Muscle layer of duodenum (tissue), 2 donors: ENCODE results near the gene ATP2C2.
A peak's percentile ranks its signal among the peaks of the same experiment; 100 is the strongest.

Source experiments
- H3K27ac ChIP-seq: one replicate; pipeline ENCODE4 v1.7.0; 2013; ENCODE audit warnings: mild to moderate bottlenecking, low read length
- H3K27me3 ChIP-seq: one replicate; pipeline ENCODE4 v1.7.0; 2013; ENCODE audit warnings: low read depth, mild to moderate bottlenecking, control low read depth, low read length
- H3K36me3 ChIP-seq, 2 donors: one replicate each; pipeline ENCODE4 v1.7.0; 2013; ENCODE audit warnings: low read length in 2 of 2, control low read depth in 1 of 2, mild to moderate bottlenecking in 1 of 2; ENCODE audit not compliant: insufficient read depth in 2 of 2, control insufficient read depth in 1 of 2
- H3K4me1 ChIP-seq, 2 donors: one replicate each; pipeline ENCODE4 v1.7.0; 2013; ENCODE audit warnings: low read length in 2 of 2, mild to moderate bottlenecking in 2 of 2, control low read depth in 1 of 2, moderate library complexity in 1 of 2; ENCODE audit not compliant: insufficient read depth in 2 of 2, control insufficient read depth in 1 of 2
- H3K4me3 ChIP-seq, 2 donors: one replicate each; pipeline ENCODE4 v1.7.0; 2013; ENCODE audit warnings: low read length in 2 of 2, low read depth in 1 of 2, mild to moderate bottlenecking in 1 of 2
- H3K9me3 ChIP-seq, 2 donors: one replicate each; pipeline ENCODE4 v1.7.0; 2013; ENCODE audit warnings: low read length in 2 of 2, control low read depth in 1 of 2, mild to moderate bottlenecking in 1 of 2; ENCODE audit not compliant: control insufficient read depth in 1 of 2
- donor health status: healthy.

The ATP2C2 gene

GRCh38 chr16:84497418-84498222, 129.3 kb downstream of the ATP2C2 start:
- Histone ChIP-seq H3K9me3 (no peaks in the 10 kb centered on the region), H3K36me3 (peaks cover 24 to 45% of the 10 kb centered on the region in 2 donors), H3K4me1 (no peaks in the 10 kb centered on the region), H3K27me3 (no peaks in the 10 kb centered on the region), H3K4me3 (no peak overlapping the region), H3K27ac (no peak overlapping the region)

- Histone ChIP-seq H3K27me3 (no peaks in the 10 kb centered on the region), H3K27ac (no peak overlapping the region), H3K4me3 (no peak overlapping the region), H3K9me3 (no peaks in the 10 kb centered on the region), H3K36me3 (peaks cover 18 to 40% of the 10 kb centered on the region in 2 donors), H3K4me1 (peaks cover 0 to 4% of the 10 kb centered on the region in 2 donors)
Observed at GRCh38 chr16:84498223-84498610, 129.9 kb downstream of the ATP2C2 start.

DNA sequence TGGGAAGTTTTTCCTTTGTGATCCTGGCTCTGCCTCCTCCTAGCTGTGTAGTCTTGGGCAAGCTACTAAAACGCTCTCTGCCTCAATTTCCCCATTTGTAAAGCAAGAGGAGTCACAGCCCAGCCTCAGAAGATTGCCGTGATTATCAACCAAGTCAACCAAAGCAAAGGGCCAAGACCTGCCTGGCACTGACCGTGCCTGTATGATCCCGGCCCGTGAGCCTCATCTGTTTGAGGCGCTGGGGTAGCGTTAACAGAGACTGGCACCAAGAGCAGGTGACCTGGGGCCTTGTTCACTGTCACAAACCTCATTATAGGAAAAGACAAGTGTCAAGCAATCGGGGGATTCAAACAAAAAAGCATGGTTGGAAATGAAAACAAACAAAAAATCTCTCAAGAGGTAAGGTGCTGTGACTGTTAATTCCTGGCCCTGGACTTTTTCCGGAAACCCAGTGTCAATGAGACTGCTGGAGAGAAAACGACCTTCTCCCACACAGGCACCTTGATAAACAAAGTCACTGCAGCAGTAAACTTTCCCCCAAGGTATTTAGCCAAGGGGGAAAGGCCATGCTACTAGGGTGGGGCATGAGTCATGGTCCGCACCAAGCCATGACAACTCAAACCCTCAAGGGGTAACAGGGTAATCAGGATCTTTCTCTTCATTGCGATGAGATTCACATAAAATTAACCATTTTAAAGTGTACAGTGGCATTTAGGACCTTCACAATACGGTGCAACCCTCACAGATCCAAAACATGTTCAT, 130.7 kb downstream of the ATP2C2 start:
- Histone ChIP-seq H3K27ac (no peak overlapping the region), H3K27me3 (no peaks in the 10 kb centered on the region), H3K4me1 (peaks cover 0 to 13% of the 10 kb centered on the region in 2 donors), H3K4me3 (no peak overlapping the region), H3K9me3 (no peaks in the 10 kb centered on the region), H3K36me3 (peaks cover 18 to 34% of the 10 kb centered on the region in 2 donors)

GRCh38 chr16:84499638-84500037, 131.3 kb downstream of the ATP2C2 start:
- H3K27ac ChIP-seq: no peak overlapping the region
- H3K4me3 ChIP-seq: no peak overlapping the region
- peaks cover 12 to 31% of the 10 kb centered on the region in 2 donors for H3K36me3 ChIP-seq
- H3K27me3 ChIP-seq: no peaks in the 10 kb centered on the region
- H3K4me1 ChIP-seq: peaks cover 0 to 13% of the 10 kb centered on the region in 2 donors
- H3K9me3 ChIP-seq: no peaks in the 10 kb centered on the region

- Histone ChIP-seq H3K9me3 (no peaks in the 10 kb centered on the region), H3K4me1 (peaks cover 0 to 19% of the 10 kb centered on the region in 2 donors), H3K27ac (no peak overlapping the region), H3K27me3 (no peaks in the 10 kb centered on the region), H3K36me3 (peaks cover 7 to 22% of the 10 kb centered on the region in 2 donors), H3K4me3 (no peak overlapping the region)
Observed at GRCh38 chr16:84500531-84500930, 132.2 kb downstream of the ATP2C2 start.

DNA sequence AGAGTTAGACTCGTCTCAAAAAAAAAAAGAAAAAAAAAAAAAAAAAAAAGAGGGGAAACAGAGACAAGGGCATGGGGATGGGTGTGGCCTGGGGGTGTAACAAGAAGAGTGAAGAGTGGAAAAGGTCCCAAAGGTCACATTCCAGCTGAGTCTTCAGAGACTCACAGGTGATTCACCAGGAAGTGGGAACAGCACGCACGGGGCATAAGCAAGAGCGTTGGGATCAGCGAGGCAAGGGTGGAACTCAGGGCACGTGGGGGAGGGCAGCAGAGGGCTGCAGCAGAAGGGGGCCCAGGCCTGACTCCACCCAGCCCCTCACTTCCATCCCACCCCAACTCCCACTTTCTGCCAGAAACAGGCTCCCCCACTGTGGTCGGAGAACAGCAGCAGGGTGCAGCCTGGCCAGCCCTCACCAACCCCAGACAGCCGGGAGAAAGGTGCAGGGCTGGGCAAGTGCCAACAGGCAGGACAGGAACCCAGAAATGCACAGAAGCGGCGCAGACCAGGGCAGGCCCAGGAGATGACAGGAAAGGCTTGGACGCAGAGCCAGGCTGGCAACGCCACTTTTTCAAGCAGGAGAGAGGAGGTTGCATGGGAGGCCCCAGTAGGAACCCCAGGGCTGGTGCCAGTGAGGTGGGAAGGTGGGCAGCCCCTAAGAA, 132.9 kb downstream of the ATP2C2 start:
- H3K27ac ChIP-seq: no peak overlapping the region
- H3K4me3 ChIP-seq: no peak overlapping the region
- H3K27me3 ChIP-seq: no peaks in the 10 kb centered on the region
- peaks cover 0 to 24% of the 10 kb centered on the region in 2 donors for H3K4me1 ChIP-seq
- H3K36me3 ChIP-seq: peaks cover 4 to 15% of the 10 kb centered on the region in 2 donors
- no peaks in the 10 kb centered on the region for H3K9me3 ChIP-seq

DNA sequence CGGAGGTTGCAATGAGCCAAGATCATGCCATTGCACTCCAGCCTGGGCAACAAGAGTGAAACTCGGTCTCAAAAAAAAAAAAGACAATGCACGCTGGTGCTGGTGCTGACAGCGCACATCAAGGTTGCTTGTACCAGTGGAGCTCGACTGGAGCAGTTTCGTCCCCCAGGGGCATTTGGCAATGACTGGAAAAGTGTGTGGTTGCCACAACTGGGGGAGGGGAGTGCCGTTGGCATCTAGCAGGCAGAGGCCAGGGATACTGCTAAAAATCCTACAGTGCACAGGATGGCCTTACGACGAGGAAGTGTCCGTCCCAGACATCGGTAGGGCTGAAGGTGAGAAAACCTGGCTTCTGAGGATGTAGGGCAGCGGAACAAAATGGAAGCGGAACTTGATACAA, 133.7 kb downstream of the ATP2C2 start:
- no peak overlapping the region for H3K27ac ChIP-seq
- H3K36me3 ChIP-seq: peaks cover 3 to 7% of the 10 kb centered on the region in 2 donors
- peaks cover 0 to 25% of the 10 kb centered on the region in 2 donors for H3K4me1 ChIP-seq
- H3K4me3 ChIP-seq: no peak overlapping the region
- H3K9me3 ChIP-seq: no peaks in the 10 kb centered on the region
- no peaks in the 10 kb centered on the region for H3K27me3 ChIP-seq

GRCh38 chr16:84502581-84502980, 134.2 kb downstream of the ATP2C2 start:
- Histone ChIP-seq H3K27me3 (no peaks in the 10 kb centered on the region), H3K4me1 (peaks cover 0 to 25% of the 10 kb centered on the region in 2 donors), H3K4me3 (no peak overlapping the region), H3K27ac (no peak overlapping the region), H3K9me3 (no peaks in the 10 kb centered on the region), H3K36me3 (peaks cover 0 to 3% of the 10 kb centered on the region in 2 donors)

GRCh38 chr16:84503751-84504395, 135.5 kb downstream of the ATP2C2 start:
- H3K36me3 ChIP-seq: peaks cover 0 to 3% of the 10 kb centered on the region in 2 donors
- peaks cover 0 to 25% of the 10 kb centered on the region in 2 donors for H3K4me1 ChIP-seq

DNA sequence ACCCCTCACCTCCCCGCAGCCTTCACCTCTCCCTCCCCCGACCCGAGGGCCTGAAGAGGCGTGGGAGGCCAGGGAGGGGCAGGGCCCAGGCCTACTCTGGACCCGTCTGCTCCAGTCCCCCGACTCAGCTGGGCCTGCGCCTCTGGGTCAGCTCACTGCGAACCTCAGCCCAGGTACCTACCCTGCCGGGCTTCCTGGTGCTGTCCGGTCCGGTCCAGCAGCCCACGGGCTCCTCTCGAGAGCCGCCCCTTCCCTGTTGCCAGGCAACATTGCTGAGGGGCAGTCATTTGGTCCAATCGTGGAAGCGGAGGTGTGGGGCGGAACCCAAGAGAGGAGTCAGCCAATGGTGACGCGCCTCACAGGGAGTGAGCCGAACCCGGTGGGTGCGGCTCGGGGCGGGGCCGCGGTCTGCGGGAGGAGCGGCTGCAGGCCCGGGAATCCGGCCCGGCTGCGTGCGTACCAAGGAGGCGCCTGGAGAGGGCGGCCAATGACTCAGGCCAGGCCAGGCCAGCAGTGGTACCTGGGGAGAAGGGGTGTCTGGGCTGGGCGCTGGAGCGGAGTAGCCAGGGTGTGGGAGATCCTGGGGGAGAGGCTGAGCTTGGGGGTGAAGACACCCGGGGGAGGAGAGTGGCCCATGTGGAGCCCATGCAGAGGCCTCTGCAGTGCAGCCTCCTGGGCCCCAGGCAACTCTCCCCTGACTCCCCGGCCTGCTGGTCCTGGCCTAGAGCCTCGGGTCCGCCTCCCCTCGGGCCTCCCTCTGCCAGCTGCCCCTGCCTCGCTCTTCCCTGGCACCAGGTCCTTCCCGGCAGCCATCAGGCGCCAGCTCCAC, 136.3 kb downstream of the ATP2C2 start, which contains the start of gene MEAK7:
Gene MEAK7 (minus strand): TSS at position 240 of the 829 bp plus-strand sequence. CDS start 6,573 bp downstream, outside the sequence.
- Histone ChIP-seq H3K4me3 (peak within 1 kb of the TSS; percentile 78 to 79), H3K36me3 (peaks cover 0 to 3% of the 10 kb centered on the region in 2 donors), H3K9me3 (no peaks in the 10 kb centered on the region), H3K4me1 (peaks cover 0 to 25% of the 10 kb centered on the region in 2 donors), H3K27me3 (no peaks in the 10 kb centered on the region), H3K27ac (peak within 1 kb of the TSS; percentile 74)

More at GRCh38 chr16:84503751-84504395, 135.5 kb downstream of the ATP2C2 start:
- Histone ChIP-seq H3K9me3 (no peaks in the 10 kb centered on the region), H3K27me3 (no peaks in the 10 kb centered on the region), H3K4me3 (peak overlapping the region; percentile 78 to 79), H3K27ac (no peak overlapping the region)
